ENCODE results near the gene CTCF.

Gene CTCF

DNA sequence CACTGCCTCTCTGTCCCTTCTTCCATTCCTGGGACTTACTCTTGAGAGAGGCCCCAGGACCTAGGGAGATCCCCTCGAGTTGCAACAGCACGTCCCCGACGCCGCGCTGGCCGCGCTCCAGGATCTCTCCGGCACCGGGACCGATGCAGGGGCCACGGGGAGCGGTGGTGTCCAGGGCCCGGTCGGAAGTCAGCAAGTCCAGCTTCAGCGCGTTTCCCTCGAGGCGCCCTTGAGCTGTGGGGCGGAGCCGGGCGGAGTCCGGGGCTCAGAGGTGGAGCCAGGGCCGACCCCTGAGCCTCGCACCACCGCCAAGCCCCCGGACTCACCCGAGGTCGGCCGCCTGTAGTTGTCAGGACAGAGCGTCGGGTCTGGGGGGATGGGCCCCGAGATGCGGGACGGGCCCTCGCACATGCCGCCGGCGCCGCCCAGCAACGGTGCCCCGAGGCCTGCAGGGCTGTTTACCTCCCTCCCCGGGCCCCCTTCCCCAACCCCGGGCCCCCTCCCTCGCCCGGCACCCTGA is 103.8 kb downstream of the CTCF start:
- DNase-seq (ENCODE audit: low spot score), result peak; percentile 82

DNA sequence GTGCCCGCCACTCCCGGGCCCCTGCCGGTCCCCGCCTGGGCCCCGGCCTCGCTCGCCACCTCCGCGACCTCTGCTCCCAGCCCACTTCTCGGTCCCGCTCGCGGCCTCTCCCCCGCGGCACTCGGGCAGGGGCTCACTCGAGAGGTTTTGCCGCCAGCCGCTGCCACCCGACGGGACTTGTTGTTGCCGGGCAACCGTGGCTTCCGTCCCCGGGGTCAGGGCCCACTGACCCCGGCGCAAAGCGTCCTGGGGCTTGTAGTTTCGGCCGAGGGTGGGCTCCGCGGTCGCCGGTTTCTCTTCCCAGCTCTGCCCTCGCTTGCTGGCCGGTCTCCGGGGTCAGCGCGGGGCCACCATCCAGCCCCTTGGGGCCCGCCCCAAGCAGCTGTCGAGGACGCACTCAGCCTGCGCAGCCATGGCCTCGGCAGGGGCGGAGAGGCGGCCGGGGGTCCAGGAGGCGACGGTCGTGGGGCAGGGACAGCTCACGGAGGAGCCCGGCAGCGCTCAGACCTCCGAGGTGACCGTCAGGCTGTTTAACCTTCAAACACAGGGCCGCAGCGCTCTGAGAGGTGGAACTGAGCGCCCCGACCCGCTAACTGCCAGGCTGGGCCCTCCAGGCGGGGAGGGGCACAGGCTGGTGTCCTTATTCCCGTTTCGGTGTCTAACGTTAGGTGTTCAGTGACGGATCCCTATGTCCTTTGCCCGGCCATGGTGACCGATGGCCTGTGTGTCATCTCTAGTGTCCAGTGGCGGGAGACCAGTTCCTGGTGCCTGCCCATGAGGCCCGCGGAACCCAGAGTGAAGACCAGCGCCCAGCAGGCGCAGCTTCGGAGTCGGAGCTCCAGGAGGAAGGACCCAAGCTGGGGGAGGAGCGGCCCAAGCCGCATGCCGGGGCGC is 104.5 kb downstream of the CTCF start, which contains the start of the genes C16orf86 and ENKD1:
Gene C16orf86 (plus strand): TSS at position 256 of the 894 bp plus-strand sequence. CDS start 157 bp downstream, at position 413.
Gene ENKD1 (minus strand): TSS at position 192 of the 894 bp plus-strand sequence. CDS start 308 bp downstream, outside the sequence.
- DNase-seq (ENCODE audit: low spot score), result peak; percentile 94

DNA sequence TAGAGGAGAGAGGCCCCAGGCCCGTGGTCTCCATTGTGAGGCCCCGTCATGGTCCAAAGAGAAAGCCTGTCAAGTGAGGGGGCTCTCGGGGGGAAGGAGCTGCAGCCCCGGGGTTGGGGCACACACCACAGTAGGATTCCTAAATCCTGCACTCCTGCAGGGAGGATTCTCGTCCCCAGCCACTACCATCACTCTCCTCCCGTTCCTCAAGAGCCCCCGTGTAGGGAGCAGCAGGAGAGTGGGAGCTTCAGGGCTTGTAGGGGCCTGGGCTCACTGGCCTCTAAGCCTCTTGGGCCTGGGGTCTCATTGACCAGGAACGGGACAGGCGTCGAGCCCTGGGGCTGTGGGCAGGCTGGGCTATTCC is 105.1 kb downstream of the CTCF start:
- DNase-seq (ENCODE audit: low spot score), result no peak

DNA sequence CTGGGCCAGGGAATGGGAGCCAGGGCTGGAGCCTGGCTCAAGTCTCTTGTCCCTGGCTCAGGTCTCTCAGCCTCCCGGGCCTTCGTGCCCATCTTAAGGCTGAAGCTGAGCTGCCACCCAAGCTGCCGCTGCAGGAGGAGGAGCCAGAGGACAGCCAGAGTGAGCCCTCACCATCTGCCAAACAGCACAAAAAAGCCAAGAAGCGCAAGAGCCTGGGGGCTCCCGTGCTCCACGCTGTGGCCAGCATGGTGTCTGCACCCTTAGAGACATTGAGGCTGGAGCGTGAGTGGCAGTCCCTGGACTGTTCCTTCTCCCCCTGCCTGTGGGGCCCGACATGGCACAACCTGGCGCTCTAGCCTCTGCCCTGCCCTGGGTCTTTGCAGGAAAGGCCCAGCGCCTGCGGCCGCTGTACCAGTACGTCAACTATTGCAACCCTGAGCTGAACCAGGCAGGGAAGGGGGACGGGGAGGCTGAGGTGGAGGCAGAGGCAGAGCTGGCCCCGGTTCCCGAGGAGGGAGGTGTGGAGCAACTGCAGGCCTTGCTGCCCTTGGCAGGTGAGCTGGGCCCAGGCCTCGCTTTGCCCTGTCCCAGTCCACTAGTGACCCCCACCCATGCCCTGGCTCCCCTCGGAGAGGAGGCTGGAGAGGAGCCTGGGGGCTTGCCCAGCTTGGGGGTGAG is 105.6 kb downstream of the CTCF start:
- DNase-seq (ENCODE audit: low spot score), result peak; percentile 88

- DNase-seq (ENCODE audit: low spot score), result no peak
Measured at GRCh38 chr16:67668495-67669157, 106.3 kb downstream of the CTCF start.

DNA sequence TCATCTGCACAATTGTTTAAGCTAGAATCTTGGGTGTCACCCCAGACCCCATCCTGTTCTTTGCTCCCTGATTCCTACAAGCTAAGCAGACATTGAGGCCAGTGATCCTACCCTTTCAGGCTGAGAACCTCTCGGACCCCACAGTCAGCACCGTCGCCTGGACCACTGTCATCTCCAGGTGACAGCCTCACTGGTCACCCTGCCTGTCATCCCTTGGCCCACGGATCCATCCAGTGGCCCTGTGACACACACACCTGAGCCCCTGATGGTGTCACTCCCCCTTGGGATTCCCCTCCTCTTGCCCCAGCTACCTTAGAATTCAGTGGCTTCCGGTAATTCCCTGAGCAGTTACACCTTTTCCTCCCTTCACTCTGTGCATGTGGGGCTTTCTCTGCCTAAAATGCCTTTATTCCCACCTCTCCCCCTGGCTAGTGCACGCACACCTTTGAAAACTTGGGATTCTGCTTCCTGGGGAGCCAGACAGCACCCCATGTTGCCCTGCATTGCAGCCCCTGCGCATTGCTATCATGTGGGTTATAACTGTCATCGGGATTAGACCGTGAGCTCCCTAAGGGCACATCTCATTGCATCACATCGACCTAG is 107.3 kb downstream of the CTCF start:
- DNase-seq (ENCODE audit: low spot score), result no peak

DNA sequence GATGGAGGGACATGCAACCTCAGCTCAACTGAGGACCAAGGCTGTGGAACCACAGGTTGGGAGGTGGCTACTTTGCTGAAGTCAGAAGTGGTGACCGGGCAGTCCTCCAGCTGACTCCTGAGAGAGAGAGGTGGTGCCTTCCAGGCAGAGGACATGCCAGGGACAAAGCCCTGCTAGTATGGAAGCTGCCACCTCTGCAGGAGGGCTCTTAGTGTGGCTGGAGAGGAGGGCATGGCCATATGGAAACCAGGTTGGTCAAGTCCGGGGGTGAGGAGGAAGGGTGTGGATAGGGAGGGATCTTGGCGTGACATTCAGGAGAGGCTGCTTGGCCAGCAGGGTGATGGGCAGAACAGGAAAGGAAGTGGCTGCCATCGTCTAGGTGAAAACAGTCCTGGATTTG is 110.0 kb downstream of the CTCF start:
- DNase-seq (ENCODE audit: low spot score), result no peak

DNA sequence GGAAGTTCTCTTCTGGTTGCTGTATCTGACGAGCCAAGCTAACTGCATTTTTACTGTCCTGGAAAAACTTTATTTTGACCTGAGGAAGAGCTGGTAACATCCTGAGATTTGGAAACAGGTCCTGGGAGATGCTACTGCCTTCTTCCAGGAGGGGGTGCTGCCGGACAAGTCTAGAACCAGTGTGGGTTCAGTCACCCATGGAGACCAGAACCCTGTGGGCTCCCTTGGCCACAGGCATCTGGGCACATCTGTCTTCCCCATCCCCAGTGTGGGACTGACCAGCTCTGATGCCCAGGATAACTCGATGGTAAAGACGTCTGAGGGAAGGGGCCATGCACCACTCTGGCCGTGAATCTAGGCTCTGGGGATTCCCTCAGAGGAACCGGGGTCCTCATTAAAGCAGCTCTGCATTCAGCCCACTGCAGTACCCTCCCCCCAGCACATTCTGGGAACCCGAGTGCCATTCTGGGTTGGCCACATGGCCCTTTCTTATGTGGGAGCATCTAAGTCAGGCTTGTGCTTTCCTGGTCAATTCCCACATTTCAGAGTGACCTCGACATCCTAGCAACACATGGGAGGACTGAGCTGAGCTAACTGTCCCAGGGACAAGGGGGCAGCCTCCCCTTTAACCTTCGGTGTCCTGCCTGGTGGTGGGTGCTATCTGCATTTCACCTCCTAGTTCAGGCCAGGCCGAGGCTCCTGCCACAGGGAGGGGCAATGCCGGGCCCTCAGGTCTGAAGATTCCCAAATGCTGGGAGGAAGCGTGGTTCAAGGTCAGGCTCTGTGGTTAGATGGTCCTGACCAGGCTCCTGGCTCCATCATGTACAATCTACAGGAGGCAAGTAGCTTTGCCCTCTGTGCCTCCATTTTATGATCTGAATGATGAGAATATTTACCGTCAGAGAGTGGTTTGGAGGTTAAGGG is 110.7 kb downstream of the CTCF start:
- no peak for DNase-seq (ENCODE audit: low spot score)

- no peak for DNase-seq (ENCODE audit: low spot score)
Measured at GRCh38 chr16:67673712-67674580, 111.6 kb downstream of the CTCF start.

GRCh38 chr16:67674851-67675578 is 112.7 kb downstream of the CTCF start:
- no peak for DNase-seq (ENCODE audit: low spot score)

GRCh38 chr16:67675579-67675935 is 113.2 kb downstream of the CTCF start:
- DNase-seq (ENCODE audit: low spot score), result no peak

DNA sequence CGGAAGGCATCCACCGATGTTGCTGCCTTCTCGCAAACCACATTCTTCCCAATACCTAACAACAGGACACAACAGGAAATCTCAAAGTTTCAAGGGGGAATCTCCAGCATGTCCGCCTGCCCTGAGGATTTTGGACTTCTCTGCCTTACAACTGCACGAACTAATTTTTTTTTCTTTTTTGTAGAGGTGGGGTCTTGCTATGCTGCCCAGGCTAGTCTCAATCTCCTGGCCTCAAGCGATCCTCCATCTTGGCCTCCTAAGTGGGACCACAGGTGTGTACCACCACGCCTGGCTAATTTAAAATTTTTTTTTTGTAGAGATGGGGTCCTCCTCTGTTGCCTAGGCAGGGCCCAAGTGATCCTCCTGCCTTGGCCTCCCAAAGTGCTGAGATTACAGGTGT is 113.7 kb downstream of the CTCF start:
- DNase-seq (ENCODE audit: low spot score), result no peak

- no peak for DNase-seq (ENCODE audit: low spot score)
Measured at GRCh38 chr16:67676516-67676915, 114.2 kb downstream of the CTCF start.

DNA sequence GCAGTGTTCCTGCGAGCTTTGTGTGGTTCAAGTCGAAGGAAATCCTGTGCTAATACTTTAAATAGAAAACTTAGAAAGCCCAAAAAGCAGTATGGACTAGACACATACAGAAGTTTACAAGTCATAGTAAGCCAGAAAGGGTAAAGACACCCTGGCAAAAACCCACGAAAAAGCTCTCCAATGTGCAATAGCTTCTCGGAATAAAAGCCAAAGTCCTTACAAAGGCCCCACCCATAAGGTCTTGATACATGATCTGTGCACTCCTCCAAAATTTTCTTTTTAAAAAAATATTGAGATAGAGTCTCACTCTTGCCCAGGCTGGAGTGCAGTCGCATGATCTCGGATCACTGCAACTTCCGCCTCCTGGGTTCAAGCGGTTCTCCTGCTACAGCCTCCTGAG is 114.6 kb downstream of the CTCF start:
- DNase-seq (ENCODE audit: low spot score), result no peak

DNA sequence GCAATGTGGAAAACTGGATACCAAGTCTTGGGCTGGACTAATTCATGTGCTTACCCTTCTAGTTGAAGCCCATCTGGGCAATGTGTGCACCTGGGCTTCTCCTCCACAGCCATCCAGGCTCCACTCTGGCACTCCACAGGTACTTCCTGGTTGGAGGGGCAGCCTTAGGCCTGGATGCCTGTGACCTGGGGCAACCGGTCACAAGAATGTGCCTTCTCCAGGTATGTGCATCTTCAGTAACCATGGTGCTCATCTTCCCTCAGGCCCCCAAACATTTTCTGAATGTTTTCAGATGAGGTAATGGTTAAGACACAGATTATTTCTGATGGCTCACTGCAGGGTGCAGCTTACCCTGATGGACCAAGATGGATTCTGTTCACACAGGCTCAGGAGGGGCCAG is 115.4 kb downstream of the CTCF start:
- DNase-seq (ENCODE audit: low spot score), result no peak

DNA sequence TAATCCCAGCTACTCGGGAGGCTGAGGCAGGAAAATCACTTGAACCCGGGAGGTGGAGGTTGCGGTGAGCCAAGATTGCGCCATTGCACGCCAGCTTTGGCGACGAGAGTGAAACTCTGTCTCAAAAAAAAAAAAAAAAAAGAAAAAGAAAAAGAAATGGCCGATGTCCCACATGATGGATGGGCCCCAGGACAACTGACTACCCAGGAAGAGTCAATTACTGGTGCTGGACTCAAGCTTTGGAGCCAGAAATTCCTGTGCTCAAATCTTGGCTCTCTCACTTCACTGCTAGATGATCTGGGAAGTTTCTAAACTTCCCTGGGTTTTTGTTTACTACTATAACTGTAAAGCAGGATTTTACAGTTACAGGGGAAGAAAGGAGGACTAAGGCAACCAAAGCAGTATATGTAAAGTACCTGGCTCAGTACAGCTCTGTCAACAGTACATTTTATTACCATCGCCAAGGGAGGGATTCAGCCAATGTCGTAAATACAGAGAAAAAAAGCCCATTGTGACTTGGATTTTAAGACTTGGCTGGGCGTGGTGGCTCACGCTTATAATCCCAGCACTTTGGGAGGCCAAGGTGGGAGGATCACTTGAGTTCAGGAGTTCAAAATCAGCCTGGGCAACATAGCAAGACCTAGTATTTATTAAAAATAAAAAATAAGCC is 116.2 kb downstream of the CTCF start:
- DNase-seq (ENCODE audit: low spot score), result no peak

GRCh38 chr16:67679935-67680897 is 117.9 kb downstream of the CTCF start:
- DNase-seq (ENCODE audit: low spot score), result no peak

- DNase-seq (ENCODE audit: low spot score), result no peak
Measured at GRCh38 chr16:67683767-67684166, 121.4 kb downstream of the CTCF start.
